ENCODE results near the gene UHRF2. TPM values are rescaled to one million over a fixed set of nuclear protein-coding genes. Genes with fewer than 3 reads are reported as not detected.

UHRF2 gene
- total and polyA plus RNA-seq, 9 of the 15 experiments (the other 6 are each of a cell fraction or from before 2014, with no cell fraction given), result 5.6 to 39.0 (median 20.1) TPM

- peak in 1 of 2 experiments; percentile 31; a peak in 1 of 4 replicates for TF ChIP-seq MAZ (CRISPR knock-in tag; conservative IDR thresholded peaks at IDR 0.05 in 1 of 2, IDR thresholded peaks at IDR 0.05 in 1 of 2)
- no peak for TF ChIP-seq ZNF551 (CRISPR knock-in tag; IDR thresholded peaks at IDR 0.05)
- TF ChIP-seq ZMIZ1 (IDR thresholded peaks at IDR 0.05; ENCODE audit: low read depth in 2 of 2, low read length in 2 of 2), result no peak
- no peak for TF ChIP-seq JUND (IDR thresholded peaks at IDR 0.05; ENCODE audit: borderline replicate concordance, low read depth, low read length)
- no peak for TF ChIP-seq JUND (tag; IDR thresholded peaks at IDR 0.05; ENCODE audit: borderline replicate concordance, low read depth, low read length)
- TF ChIP-seq NR2C2 (CRISPR knock-in tag; IDR thresholded peaks at IDR 0.05), result no peak
- TF ChIP-seq NR2C2 (tag; IDR thresholded peaks at IDR 0.05), result peak; percentile 86
- no peak for TF ChIP-seq HDGF (IDR thresholded peaks at IDR 0.05)
- no peak for TF ChIP-seq ZNF24 (IDR thresholded peaks at IDR 0.05)
- TF ChIP-seq USF2 (CRISPR knock-in tag; IDR thresholded peaks at IDR 0.05), result no peak
- no peak for TF ChIP-seq RFX7 (CRISPR knock-in tag; IDR thresholded peaks at IDR 0.05)
- 0 out of 4 replicates have a peak, but pooled peaks of 1 of the 2 experiments have one; percentile 21 for TF ChIP-seq SRF (CRISPR knock-in tag; IDR thresholded peaks at IDR 0.05)
- no peak for TF ChIP-seq HES1 (IDR thresholded peaks at IDR 0.05; ENCODE audit: low read depth)
- TF ChIP-seq CHD2 (IDR thresholded peaks at IDR 0.05; ENCODE audit: low read depth, low read length), result peak; percentile 99
- TF ChIP-seq ARHGAP35 (IDR thresholded peaks at IDR 0.05; ENCODE audit: partially characterized antibody), result peak; percentile 94
- TF ChIP-seq GABPA (tag; conservative IDR thresholded peaks at IDR 0.05; ENCODE audit: low read depth), result 0 out of 2 replicates have a peak, but pooled peaks have one; percentile 49
- TF ChIP-seq RNF219 (CRISPR knock-in tag; IDR thresholded peaks at IDR 0.05), result no peak
- no peak for TF ChIP-seq ZNF431 (CRISPR knock-in tag; IDR thresholded peaks at IDR 0.05)
- TF ChIP-seq SUPT5H (IDR thresholded peaks at IDR 0.05), result 0 out of 2 replicates have a peak, but pooled peaks have one; percentile 45
These were observed at the start of gene UHRF2 (continued) for GRCh38 chr9:6412487-6413364.
